Uterus (tissue), 2 donors: ENCODE measurements around the gene KNSTRN.

ENCODE experiments used
- CTCF ChIP-seq, 4 experiments: fragments of 200-600 bp in 2 of 4; fragments of 450-650 bp in 2 of 4; sonication (generic) in 2 of 4; IDR thresholded peaks; one replicate each; pipeline ENCODE4 v1.5.1; 2016 to 2019; ENCODE audit warnings: antibody characterized with exemption in 4 of 4, mild to moderate bottlenecking in 2 of 4, moderate library complexity in 1 of 4
- POLR2A ChIP-seq, 2 donors: fragments of 450-650 bp; IDR thresholded peaks; one replicate each; pipeline ENCODE4 v1.6.1; 2016; ENCODE audit warnings: antibody characterized with exemption in 2 of 2, mild to moderate bottlenecking in 1 of 2, moderate library complexity in 1 of 2

DNA sequence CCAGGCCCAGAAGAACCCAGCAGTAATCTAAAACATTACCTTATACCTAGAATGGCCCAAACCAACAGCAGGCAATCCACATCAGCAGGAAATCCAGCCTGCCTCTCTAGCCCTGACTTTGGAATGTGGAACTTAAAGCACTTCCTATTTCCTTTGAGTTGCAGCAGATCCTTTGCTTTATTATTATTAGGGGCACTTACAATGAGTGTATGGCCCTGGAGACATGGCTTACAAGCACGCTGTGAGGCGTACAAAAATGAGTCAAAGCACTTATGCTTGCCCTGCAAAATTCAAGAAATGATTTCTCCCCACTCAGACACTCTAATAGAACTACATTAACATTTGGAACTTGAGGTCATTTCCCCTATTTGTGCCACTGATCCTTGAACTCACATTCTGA lies 9.5 kb upstream of the KNSTRN start:
- TF ChIP-seq CTCF (IDR thresholded peaks at IDR 0.05), result no peak
- TF ChIP-seq POLR2A (IDR thresholded peaks at IDR 0.05), result no peak
